Urinary bladder (tissue), 4 donors: ENCODE results near the gene ANKFN1. TPM values are rescaled to one million over a fixed set of nuclear protein-coding genes. Genes with fewer than 3 reads are reported as not detected.
"Not testable (repeated sequence)": the region's sequence is repeated elsewhere in the genome, so short reads cannot be mapped to it uniquely, and the experiment has no call there.

Experiments used
- DNase-seq: peaks from one replicate; pipeline ENCODE4 v3.0.0-alpha.2; 2015; ENCODE audit errors: extremely low spot score
- H3K27ac ChIP-seq: one replicate; pipeline ENCODE4 v1.5.1; 2013; ENCODE audit warnings: low read depth, mild to moderate bottlenecking, moderate library complexity
- H3K36me3 ChIP-seq: one replicate; pipeline ENCODE4 v1.6.1; 2013; ENCODE audit warnings: mild to moderate bottlenecking, moderate library complexity; ENCODE audit not compliant: insufficient read depth
- H3K4me1 ChIP-seq: one replicate; pipeline ENCODE4 v1.6.1; 2013; ENCODE audit warnings: mild to moderate bottlenecking, moderate library complexity; ENCODE audit not compliant: insufficient read depth
- H3K4me3 ChIP-seq: one replicate; pipeline ENCODE4 v1.5.1; 2013; ENCODE audit warnings: low read depth, low read length
- WGBS: extraction: QIAGEN DNeasy Blood & Tissue Kit; methylation state at CpG from one replicate; pipeline ENCODE4 v1.1.7; 2013; 5-methylcytosine and 5-hydroxymethylcytosine counted together
- polyA plus RNA-seq: library from polyadenylated mRNA; stranded (reverse); fragments of 200-250 nt; gene quantifications from one replicate; pipeline ENCODE4 v1.2.3, GENCODE V29; 2013
- total RNA-seq: library from RNA; depleted of rRNA; stranded (reverse); fragments of >200 nt; gene quantifications from one replicate; pipeline ENCODE4 v1.2.3, GENCODE V29; 2014
- donor health status: healthy with polysubstance abuse.
- donor health status: healthy.

ANKFN1 gene
- total and polyA plus RNA-seq, 2 donors, result 1.1 to 8.0 TPM

GRCh38 chr17:56393156-56393555, 239.9 kb downstream of the ANKFN1 start:
- H3K36me3 ChIP-seq, result no peaks in the 10 kb centered on the region
- no peak for DNase-seq

GRCh38 chr17:56395787-56396186, 242.5 kb downstream of the ANKFN1 start:
- Histone ChIP-seq H3K4me1 (no peaks in the 10 kb centered on the region), H3K4me3 (no peak overlapping the region), H3K36me3 (no peaks in the 10 kb centered on the region), H3K27ac (no peak overlapping the region)
- whole genome bisulfite sequencing, result 84% methylated on average over 5 of the region's 5 CpGs
- no peak for DNase-seq

More at GRCh38 chr17:56393156-56393555, 239.9 kb downstream of the ANKFN1 start:
- H3K4me1 ChIP-seq, result no peaks in the 10 kb centered on the region
- no peak overlapping the region for H3K4me3 ChIP-seq
- no peak overlapping the region for H3K27ac ChIP-seq

GRCh38 chr17:56407086-56407485, 253.8 kb downstream of the ANKFN1 start:
- H3K36me3 ChIP-seq, result no peaks in the 10 kb centered on the region
- H3K4me1 ChIP-seq, result no peaks in the 10 kb centered on the region
- DNase-seq, result no peak
- WGBS, result 47% methylated on average over 1 of the region's 1 CpG
- H3K4me3 ChIP-seq, result no peak overlapping the region
- no peak overlapping the region for H3K27ac ChIP-seq

GRCh38 chr17:56412356-56412755, 259.1 kb downstream of the ANKFN1 start:
- not testable (repeated sequence) for H3K27ac ChIP-seq, H3K36me3 ChIP-seq, H3K4me1 ChIP-seq, DNase-seq, H3K4me3 ChIP-seq
- WGBS, result 70% methylated on average over 2 of the region's 2 CpGs

GRCh38 chr17:56416682-56417351, 263.5 kb downstream of the ANKFN1 start:
- Histone ChIP-seq H3K36me3 (no peaks in the 10 kb centered on the region), H3K27ac (no peak overlapping the region), H3K4me1 (no peaks in the 10 kb centered on the region), H3K4me3 (no peak overlapping the region)
- DNase-seq, result no peak
- 91% methylated on average over 5 of the region's 5 CpGs for WGBS

- Histone ChIP-seq H3K4me1 (no peaks in the 10 kb centered on the region), H3K36me3 (no peaks in the 10 kb centered on the region), H3K27ac (no peak overlapping the region), H3K4me3 (no peak overlapping the region)
- no peak for DNase-seq
- 90% methylated on average over 2 of the region's 2 CpGs for WGBS
These were observed 270.7 kb downstream of the ANKFN1 start for GRCh38 chr17:56424005-56424404.

GRCh38 chr17:56424543-56425044, 271.3 kb downstream of the ANKFN1 start:
- DNase-seq, result no peak
- no peak overlapping the region for H3K4me3 ChIP-seq
- H3K27ac ChIP-seq, result no peak overlapping the region
- no peaks in the 10 kb centered on the region for H3K36me3 ChIP-seq
- whole genome bisulfite sequencing, result 42% methylated on average over 2 of the region's 2 CpGs
- H3K4me1 ChIP-seq, result no peaks in the 10 kb centered on the region

- H3K27ac ChIP-seq, result no peak overlapping the region
- H3K4me1 ChIP-seq, result no peaks in the 10 kb centered on the region
- 79% methylated on average over 4 of the region's 4 CpGs for WGBS
- no peak overlapping the region for H3K4me3 ChIP-seq
- DNase-seq, result no peak
- no peaks in the 10 kb centered on the region for H3K36me3 ChIP-seq
These were observed 272.2 kb downstream of the ANKFN1 start for GRCh38 chr17:56425483-56425882.

- H3K36me3 ChIP-seq, result no peaks in the 10 kb centered on the region
- no peak for DNase-seq
- 70% methylated on average over 2 of the region's 2 CpGs for WGBS
- no peaks in the 10 kb centered on the region for H3K4me1 ChIP-seq
- no peak overlapping the region for H3K27ac ChIP-seq
- H3K4me3 ChIP-seq, result no peak overlapping the region
These were observed 273.6 kb downstream of the ANKFN1 start for GRCh38 chr17:56426901-56427300.

GRCh38 chr17:56431736-56432135, 278.5 kb downstream of the ANKFN1 start:
- DNase-seq, result no peak
- no peaks in the 10 kb centered on the region for H3K4me1 ChIP-seq

GRCh38 chr17:56432443-56432842, 279.2 kb downstream of the ANKFN1 start:
- H3K36me3 ChIP-seq, result no peaks in the 10 kb centered on the region
- H3K4me1 ChIP-seq, result no peaks in the 10 kb centered on the region
- 87% methylated on average over 4 of the region's 4 CpGs for WGBS
- no peak for DNase-seq
- no peak overlapping the region for H3K27ac ChIP-seq
- no peak overlapping the region for H3K4me3 ChIP-seq

More at GRCh38 chr17:56431736-56432135, 278.5 kb downstream of the ANKFN1 start:
- Histone ChIP-seq H3K27ac (peak overlapping the region; percentile 7), H3K36me3 (no peaks in the 10 kb centered on the region), H3K4me3 (no peak overlapping the region)
- WGBS, result 40% methylated on average over 3 of the region's 3 CpGs

- Histone ChIP-seq H3K4me1 (no peaks in the 10 kb centered on the region), H3K4me3 (no peak overlapping the region), H3K27ac (no peak overlapping the region), H3K36me3 (no peaks in the 10 kb centered on the region)
- 89% methylated on average over 10 of the region's 10 CpGs for WGBS
- no peak for DNase-seq
These were observed 281.3 kb downstream of the ANKFN1 start for GRCh38 chr17:56434610-56435009.

- 87% methylated on average over 4 of the region's 4 CpGs for WGBS
- H3K27ac ChIP-seq, result no peak overlapping the region
- H3K4me3 ChIP-seq, result no peak overlapping the region
- H3K4me1 ChIP-seq, result no peaks in the 10 kb centered on the region
- no peak for DNase-seq
- no peaks in the 10 kb centered on the region for H3K36me3 ChIP-seq
These were observed 282.9 kb downstream of the ANKFN1 start for GRCh38 chr17:56436142-56436541.

- no peak overlapping the region for H3K27ac ChIP-seq
- H3K36me3 ChIP-seq, result no peaks in the 10 kb centered on the region
- no peak for DNase-seq
- 34% methylated on average over 2 of the region's 2 CpGs for WGBS
- no peak overlapping the region for H3K4me3 ChIP-seq
- no peaks in the 10 kb centered on the region for H3K4me1 ChIP-seq
These were observed 287.1 kb downstream of the ANKFN1 start for GRCh38 chr17:56440419-56440818.
